ENCODE measurements around the gene SLC6A3.
"Not testable (repeated sequence)": the region's sequence is repeated elsewhere in the genome, so short reads cannot be mapped to it uniquely, and the experiment has no call there.

SLC6A3 gene

GRCh38 chr5:1476967-1477310 lies 31.7 kb upstream of the SLC6A3 start:
- no peak for DNase-seq

DNA sequence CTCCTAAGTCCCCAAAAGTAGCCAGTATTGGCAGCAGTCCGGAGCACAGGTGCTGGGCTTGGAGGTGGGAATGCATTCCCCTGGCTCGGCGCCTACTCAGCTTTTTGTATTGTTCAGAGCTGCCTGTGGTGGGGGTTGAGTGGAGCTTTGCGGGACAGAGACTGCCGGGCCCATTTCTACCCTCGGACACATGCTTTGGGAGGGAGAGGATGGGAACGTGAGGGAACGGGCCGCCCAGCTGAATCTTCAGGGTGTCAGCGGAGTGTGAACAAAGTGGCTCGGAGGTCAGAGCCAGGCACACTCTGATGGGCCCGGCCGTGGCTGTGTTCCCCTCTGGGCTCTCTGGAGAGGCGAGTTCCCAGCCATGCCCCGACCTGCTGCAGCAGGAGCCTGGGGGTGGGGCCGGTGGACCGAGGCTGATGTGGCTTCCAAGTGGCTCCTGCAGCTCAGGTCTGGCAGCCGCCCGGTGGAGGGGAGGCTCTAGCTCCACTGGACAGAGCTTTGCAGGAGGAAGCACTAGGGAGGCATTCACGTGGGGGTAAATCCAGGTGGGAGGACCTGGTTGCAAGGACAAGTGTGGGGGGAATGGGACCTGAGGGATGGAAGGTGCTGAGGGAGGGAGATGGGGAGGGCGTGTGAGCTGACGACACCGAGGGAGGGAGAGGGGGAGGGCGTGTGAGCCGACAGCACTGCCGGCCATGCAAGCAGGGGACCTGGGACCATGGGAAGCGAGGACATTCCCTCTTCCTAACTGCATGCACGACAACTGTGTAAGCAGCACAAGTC lies 31.1 kb upstream of the SLC6A3 start:
- no peak for DNase-seq

- not testable (repeated sequence) for DNase-seq
Observed at GRCh38 chr5:1475544-1475900, 30.3 kb upstream of the SLC6A3 start.

GRCh38 chr5:1474866-1475543 lies 29.8 kb upstream of the SLC6A3 start:
- DNase-seq, result no peak

- DNase-seq, result no peak
Observed at GRCh38 chr5:1474183-1474839, 29.1 kb upstream of the SLC6A3 start.

GRCh38 chr5:1473746-1474145 lies 28.5 kb upstream of the SLC6A3 start:
- DNase-seq, result no peak

DNA sequence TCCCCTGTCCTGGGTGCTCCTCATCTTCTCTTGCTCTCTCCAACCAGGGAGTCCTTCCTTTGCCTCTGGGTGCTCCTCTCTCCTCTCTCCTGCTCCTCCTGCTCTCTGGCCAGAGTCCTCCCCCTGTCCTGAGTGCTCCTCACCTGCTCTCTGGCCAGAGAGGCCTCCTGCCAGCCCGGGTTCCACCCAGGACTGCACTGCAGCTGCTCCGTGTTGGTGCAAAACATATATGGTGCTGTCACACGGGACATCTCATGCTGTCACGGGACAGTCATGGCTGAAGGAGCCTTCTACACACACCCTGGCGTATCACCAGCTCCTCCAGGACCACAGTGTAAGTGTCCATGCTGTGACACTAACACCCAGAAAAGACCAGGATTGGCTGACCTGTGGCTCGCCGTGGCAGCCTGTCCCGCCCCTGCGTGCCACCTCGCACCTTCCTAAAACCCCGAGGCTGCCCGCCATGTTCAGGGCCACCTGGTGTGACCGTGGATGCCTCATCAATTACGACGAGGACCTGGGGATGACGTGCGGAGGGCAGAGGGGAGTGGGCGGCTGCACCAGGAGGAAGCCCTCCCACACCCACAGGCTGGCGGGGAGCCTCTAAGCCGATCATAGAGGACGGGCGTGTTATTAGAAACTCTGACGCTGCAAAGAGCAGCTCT lies 27.9 kb upstream of the SLC6A3 start:
- DNase-seq, result no peak

- no peak for DNase-seq
Observed at GRCh38 chr5:1471997-1472963, 27.0 kb upstream of the SLC6A3 start.

DNA sequence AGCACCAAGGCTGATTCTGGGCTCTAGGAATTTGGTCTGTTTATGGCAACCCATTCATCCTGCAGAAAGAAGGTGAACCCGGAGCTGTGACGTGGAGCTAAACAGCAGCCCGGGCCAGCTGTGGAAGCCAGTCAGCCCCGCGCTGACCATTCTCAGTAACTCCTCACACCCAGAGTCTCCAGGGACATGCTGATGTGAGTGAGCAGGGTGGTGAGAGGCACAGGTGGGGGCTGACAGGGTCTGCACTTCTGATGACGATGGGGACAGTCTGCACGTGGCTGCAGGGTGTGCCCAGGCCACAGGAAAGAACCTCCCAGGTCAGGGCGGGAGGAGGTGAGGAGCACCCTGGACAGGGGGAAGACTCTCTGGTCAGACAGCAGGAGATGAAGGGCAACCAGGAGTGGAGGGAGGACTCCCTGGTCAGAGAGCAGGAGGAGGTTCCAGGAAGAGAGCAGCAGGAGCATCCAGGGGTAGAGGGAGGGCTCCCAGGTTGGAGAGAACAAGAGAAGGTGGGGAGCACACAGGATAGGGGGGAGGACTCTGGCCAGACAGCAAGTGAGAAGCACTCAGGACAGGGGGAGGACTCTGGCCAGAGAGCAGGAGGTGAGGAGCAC lies 26.1 kb upstream of the SLC6A3 start:
- DNase-seq, result no peak

DNA sequence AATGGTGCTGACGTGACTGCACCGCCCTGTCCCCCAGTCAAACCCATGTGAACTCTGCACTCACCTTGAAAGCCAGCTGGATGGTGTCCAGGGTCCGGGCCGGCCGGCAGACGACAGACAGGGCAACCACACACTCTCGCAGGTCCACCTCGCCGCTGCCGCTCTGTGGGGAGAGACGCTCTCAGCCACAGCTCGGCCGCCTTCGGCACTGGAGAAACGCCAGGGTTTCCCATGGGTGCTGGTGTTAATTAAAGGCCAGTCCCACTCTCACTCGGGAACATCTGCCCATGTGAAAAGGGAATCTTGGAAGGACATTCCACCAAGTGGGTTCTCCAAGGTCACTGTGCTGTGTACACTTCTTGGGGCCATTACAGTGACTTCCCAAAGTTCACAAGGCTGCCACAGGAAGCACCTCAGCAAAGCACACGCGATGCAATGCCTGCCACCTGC lies 25.5 kb upstream of the SLC6A3 start:
- peak in 1 of 2 experiments; percentile 14 for DNase-seq

DNA sequence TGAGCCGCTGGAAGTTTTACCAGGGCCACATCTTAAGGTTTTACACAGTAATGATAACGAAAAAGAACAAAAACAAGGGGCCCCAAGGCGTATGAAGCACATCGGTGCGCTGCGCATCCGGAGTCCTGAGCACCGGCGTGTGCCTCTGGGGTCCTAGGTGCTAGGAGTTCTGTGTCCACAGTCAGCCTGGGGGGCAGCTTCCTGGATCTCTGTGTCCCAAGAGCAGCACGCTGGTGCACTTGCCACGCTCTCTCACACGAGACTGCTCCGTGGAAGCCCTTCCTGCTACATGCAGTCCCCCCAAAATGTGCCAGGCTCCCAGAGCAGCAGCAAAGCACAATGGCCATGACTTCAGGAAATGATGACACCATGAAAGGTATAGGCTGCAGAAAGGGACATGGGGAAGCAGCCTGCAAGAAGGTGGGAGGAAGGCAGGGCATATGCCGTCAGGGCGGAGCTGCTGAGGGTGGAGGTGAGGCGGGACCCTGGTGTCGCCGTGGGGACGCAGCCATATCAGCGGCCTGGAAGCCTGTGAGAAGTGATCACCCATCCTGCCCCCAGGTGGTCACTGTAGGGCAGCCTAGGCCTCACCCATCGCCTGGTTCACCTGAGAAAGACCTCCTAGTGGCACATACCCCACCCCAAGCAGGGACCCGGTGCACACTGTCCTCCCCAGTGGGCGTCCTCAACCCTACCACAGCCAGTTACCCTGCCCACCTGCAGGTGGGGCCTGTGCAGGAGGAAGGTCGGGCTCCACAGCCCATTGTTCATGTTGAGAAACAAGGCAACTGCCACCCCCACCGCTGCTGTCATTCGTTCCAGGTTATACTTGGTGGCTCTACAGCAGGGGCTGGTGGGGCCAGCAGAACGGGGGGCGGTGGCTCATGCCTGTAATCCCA lies 23.6 kb upstream of the SLC6A3 start:
- DNase-seq, result peak in 1 of 2 experiments; percentile 15

DNA sequence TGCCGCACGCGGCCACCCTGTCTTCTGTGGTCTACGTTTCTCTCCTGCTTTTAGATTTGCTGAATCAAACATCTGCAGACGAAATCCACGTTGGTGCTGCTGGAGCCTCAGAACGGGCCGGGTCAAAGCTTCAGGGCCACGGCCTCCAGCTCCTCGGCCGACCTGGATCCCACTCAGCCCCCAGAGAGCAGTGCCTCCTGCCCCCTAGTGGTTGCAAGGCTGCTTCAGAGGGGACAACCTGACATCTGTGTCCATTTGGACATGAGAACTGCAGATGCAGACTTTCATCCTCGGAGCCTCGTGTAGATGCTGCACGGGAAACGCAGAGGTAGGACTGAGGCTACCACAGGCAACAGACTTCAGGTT lies 23.0 kb upstream of the SLC6A3 start:
- peak; percentile 49 to 56 for DNase-seq

DNA sequence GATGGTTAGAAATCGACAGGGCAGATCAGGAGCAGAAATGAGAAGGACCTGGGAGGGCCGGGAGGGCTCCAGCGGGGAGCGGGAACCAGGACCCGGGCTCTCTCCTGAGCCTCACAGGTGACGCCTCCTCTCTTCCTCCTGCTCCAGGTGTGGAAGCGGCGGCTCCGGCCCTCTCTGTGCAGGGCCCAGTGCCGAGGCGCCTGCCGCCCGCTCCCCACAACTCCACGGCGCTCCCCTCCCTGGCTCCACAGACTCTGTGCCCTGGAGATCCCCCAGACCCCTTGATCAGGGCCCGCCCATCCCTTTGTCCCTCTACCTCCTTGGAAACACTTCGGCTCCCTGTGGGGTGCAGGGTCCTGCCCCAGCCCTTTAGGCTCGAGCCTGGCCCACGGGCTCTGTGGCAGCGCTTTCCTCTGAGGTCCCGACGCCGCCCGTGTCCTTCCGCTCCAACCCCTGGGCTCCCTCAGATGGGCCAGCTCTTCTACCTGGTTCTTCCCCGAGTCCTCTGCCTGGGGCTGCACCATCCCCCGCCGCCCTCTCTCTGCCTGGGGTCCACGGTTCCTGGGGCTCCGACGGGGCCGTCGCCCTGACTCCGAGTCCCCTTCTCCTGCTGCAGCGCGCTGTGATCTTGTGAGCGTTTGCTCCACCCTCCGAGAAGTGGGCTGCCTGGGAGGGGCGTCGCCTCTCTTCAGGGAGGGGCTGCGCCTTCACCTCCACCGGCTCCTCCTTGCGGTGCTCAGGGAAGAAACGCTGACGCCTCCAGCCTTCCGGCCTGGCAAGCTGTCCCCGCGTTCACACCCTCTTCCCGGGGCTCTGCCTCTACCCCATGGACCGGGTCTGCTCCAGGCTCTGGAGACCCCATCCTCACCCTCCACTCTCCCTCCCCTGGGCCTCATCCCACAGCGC lies 22.4 kb upstream of the SLC6A3 start:
- no peak for DNase-seq

- no peak for DNase-seq
Observed at GRCh38 chr5:1466631-1467265, 21.5 kb upstream of the SLC6A3 start.

- no peak for DNase-seq
Observed at GRCh38 chr5:1465966-1466471, 20.8 kb upstream of the SLC6A3 start.

GRCh38 chr5:1465117-1465516 lies 19.9 kb upstream of the SLC6A3 start:
- DNase-seq, result no peak

- peak in 1 of 2 experiments; percentile 2 for DNase-seq
Observed at GRCh38 chr5:1464511-1464910, 19.3 kb upstream of the SLC6A3 start.

DNA sequence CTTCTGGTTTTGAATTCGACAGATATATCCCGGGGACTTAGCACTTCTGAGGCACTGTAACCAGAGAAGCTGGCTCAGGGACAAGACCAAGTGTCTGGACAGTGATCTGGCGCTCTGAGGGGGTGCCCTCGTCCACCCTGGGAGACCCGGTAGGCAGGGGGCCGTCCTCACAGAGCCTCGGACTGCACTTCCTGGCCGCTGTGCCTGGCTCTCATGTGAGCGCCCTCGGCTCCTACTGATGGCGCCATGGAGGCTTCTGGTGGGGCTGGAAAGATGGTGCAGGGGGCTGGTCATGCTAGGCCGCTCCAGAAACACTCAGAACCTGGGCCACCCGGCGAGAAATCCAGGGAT lies 18.8 kb upstream of the SLC6A3 start:
- peak in 1 of 2 experiments; percentile 4 for DNase-seq

Measured in activated T-cell treated with anti-CD3 and anti-CD28 coated beads, Interleukin-2, amount 50 U/mL, for 48 hours (primary cell).